ENCODE data around the gene GNAO1. TPM values are rescaled to one million over a fixed set of nuclear protein-coding genes. Genes with fewer than 3 reads are reported as not detected.

The GNAO1 gene
- total RNA-seq, 4 donors from 2014 or later: 1.4 to 4.4 (median 2.5) TPM

DNA sequence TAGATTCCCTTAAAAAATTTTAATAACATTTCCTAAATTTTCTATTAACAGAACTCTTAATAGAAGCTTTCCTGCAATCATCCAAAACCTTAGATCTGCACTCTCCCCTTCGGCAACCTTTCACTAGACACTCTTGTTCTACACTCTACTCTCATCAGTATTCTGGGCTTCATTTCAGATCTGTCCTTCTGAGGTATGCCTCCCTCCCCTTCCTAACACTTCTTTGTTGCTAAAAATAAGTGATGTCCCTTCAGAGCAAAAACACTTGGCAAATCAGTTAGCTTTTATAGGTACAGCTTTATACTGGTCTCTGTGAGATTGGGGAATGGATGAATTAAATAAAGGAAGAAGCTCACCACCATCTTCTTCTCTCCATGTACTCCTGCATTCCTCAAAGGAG is 28.2 kb upstream of the GNAO1 start:
- intact Hi-C loops (cut with DNase I): no loop called here

DNA sequence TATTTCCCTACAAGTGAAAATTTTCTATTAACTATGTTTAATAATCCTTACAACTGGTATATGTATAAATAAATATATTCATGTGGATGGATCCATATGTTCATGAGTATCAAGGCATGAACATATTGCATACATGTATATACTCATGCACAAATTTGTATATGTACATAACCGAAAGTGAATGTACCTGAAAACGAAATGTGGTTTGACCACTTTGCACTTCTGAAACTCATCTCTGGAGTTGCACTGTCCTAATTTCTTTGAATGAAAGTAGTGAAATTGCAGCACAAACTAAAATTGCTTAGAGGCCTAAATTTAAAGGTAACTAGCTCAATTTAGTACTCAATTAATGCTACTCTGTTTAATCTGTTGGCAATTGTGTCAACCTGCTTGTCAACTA is 27.4 kb upstream of the GNAO1 start:
- Histone ChIP-seq H3K27me3 (no peaks in the 10 kb centered on the region), H3K4me3 (replicated peaks in 1 of 3) (no peak overlapping the region), H3K36me3 (no peaks in the 10 kb centered on the region), H3K4me1 (no peaks in the 10 kb centered on the region), H3K9me3 (no peaks in the 10 kb centered on the region), H3K27ac (no peak overlapping the region)
- DNase-seq: no peak
- 87 to 92% methylated on average over 2 of the region's 2 CpGs for WGBS, 2 donors
- intact Hi-C loops (cut with DNase I): no loop called here
- TF ChIP-seq, protein P1, sequence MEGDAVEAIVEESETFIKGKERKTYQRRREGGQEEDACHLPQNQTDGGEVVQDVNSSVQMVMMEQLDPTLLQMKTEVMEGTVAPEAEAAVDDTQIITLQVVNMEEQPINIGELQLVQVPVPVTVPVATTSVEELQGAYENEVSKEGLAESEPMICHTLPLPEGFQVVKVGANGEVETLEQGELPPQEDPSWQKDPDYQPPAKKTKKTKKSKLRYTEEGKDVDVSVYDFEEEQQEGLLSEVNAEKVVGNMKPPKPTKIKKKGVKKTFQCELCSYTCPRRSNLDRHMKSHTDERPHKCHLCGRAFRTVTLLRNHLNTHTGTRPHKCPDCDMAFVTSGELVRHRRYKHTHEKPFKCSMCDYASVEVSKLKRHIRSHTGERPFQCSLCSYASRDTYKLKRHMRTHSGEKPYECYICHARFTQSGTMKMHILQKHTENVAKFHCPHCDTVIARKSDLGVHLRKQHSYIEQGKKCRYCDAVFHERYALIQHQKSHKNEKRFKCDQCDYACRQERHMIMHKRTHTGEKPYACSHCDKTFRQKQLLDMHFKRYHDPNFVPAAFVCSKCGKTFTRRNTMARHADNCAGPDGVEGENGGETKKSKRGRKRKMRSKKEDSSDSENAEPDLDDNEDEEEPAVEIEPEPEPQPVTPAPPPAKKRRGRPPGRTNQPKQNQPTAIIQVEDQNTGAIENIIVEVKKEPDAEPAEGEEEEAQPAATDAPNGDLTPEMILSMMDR (IDR thresholded peaks at IDR 0.05): no peak
- no peak for TF ChIP-seq POLR2A (IDR thresholded peaks at IDR 0.05)

More for the DNA sequence above, 28.2 kb upstream of the GNAO1 start:
- no peak overlapping the region for H3K27ac ChIP-seq
- TF ChIP-seq, protein P1 (IDR thresholded peaks at IDR 0.05): no peak
- no peaks in the 10 kb centered on the region for H3K27me3 ChIP-seq
- no peaks in the 10 kb centered on the region for H3K4me1 ChIP-seq
- H3K4me3 ChIP-seq (replicated peaks in 1 of 3): no peak overlapping the region
- WGBS, 2 donors: 77 to 88% methylated on average over 1 of the region's 1 CpG
- H3K36me3 ChIP-seq: no peaks in the 10 kb centered on the region
- H3K9me3 ChIP-seq: no peaks in the 10 kb centered on the region
- no peak for DNase-seq

DNA sequence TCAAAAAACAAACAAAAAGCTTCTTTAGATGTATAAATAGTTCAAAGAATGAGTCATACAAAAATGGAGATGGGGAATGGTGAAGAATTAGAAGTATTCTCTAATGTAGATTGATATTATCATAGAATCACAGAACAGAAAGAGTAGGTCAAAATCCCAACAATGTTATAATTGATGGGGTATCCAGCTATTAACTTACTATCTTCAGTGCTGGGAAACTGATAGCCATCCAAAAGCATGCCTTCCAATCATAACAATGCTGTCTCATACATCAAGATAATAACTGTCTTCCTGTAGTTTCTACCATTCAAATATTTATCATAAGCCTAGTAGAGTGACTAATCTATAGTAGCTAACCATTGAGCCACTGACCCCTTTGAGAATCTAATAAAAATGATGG is 26.7 kb upstream of the GNAO1 start:
- TF ChIP-seq POLR2A (IDR thresholded peaks at IDR 0.05): no peak
- TF ChIP-seq, protein P1 (IDR thresholded peaks at IDR 0.05): no peak
- no peak overlapping the region for H3K4me3 ChIP-seq (replicated peaks in 1 of 3)
- intact Hi-C loops (cut with DNase I): no loop called here
- no peak for DNase-seq
- no peaks in the 10 kb centered on the region for H3K9me3 ChIP-seq
- no peak overlapping the region for H3K27ac ChIP-seq
- H3K27me3 ChIP-seq: no peaks in the 10 kb centered on the region
- no peaks in the 10 kb centered on the region for H3K4me1 ChIP-seq
- H3K36me3 ChIP-seq: no peaks in the 10 kb centered on the region

DNA sequence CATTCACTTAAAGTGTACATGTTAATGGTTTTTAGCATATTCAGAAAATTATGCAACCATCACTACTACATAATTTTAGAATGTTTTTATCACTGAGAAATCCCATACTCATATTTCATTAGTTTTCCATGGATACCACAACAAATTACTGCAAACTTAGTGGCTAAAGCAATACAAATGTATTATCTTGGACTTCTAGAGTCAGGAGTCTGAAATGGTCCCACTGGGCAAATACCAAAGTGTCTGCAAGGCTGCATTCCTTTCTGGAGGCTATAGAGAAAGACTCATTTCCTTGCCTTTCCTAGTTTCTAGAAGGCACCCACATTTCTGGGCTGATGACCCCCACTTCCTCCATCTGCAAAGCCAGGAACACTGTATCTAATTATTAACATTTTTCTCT is 16.9 kb upstream of the GNAO1 start:
- no peak for TF ChIP-seq POLR2A (IDR thresholded peaks at IDR 0.05)
- TF ChIP-seq, protein P1 (IDR thresholded peaks at IDR 0.05): no peak
- no peaks in the 10 kb centered on the region for H3K4me1 ChIP-seq

GRCh38 chr16:56181401-56181800 is 9.9 kb upstream of the GNAO1 start:
- DNase-seq: no peak
- H3K27ac ChIP-seq: no peak overlapping the region
- no peak overlapping the region for H3K4me3 ChIP-seq (replicated peaks in 1 of 3)
- TF ChIP-seq, protein P1 (IDR thresholded peaks at IDR 0.05): no peak
- no peak for TF ChIP-seq POLR2A (IDR thresholded peaks at IDR 0.05)
- H3K36me3 ChIP-seq: no peaks in the 10 kb centered on the region
- H3K4me1 ChIP-seq: no peaks in the 10 kb centered on the region
- intact Hi-C loops (cut with DNase I): no loop called here
- H3K9me3 ChIP-seq: no peaks in the 10 kb centered on the region
- H3K27me3 ChIP-seq: no peaks in the 10 kb centered on the region

More for the DNA sequence above, 16.9 kb upstream of the GNAO1 start:
- H3K36me3 ChIP-seq: no peaks in the 10 kb centered on the region
- no peaks in the 10 kb centered on the region for H3K27me3 ChIP-seq
- no peak overlapping the region for H3K4me3 ChIP-seq (replicated peaks in 1 of 3)
- H3K27ac ChIP-seq: no peak overlapping the region
- no peaks in the 10 kb centered on the region for H3K9me3 ChIP-seq
- intact Hi-C loops (cut with DNase I): no loop called here
- no peak for DNase-seq
